ENCODE results near the gene OTUB1. TPM values are rescaled to one million over a fixed set of nuclear protein-coding genes. Genes with fewer than 3 reads are reported as not detected.
A peak's percentile ranks its signal among the peaks of the same experiment; 100 is the strongest.
"Not testable (repeated sequence)": the region's sequence is repeated elsewhere in the genome, so short reads cannot be mapped to it uniquely, and the experiment has no call there.

OTUB1 gene, protein sequence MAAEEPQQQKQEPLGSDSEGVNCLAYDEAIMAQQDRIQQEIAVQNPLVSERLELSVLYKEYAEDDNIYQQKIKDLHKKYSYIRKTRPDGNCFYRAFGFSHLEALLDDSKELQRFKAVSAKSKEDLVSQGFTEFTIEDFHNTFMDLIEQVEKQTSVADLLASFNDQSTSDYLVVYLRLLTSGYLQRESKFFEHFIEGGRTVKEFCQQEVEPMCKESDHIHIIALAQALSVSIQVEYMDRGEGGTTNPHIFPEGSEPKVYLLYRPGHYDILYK
- 100 to 1,000 TPM in 2 of 4 donors, 10 to 100 TPM in 2; 67.1 to 112 (median 101) TPM for polyA plus RNA-seq (ENCODE audit: insufficient read length in 4 of 4)

DNA sequence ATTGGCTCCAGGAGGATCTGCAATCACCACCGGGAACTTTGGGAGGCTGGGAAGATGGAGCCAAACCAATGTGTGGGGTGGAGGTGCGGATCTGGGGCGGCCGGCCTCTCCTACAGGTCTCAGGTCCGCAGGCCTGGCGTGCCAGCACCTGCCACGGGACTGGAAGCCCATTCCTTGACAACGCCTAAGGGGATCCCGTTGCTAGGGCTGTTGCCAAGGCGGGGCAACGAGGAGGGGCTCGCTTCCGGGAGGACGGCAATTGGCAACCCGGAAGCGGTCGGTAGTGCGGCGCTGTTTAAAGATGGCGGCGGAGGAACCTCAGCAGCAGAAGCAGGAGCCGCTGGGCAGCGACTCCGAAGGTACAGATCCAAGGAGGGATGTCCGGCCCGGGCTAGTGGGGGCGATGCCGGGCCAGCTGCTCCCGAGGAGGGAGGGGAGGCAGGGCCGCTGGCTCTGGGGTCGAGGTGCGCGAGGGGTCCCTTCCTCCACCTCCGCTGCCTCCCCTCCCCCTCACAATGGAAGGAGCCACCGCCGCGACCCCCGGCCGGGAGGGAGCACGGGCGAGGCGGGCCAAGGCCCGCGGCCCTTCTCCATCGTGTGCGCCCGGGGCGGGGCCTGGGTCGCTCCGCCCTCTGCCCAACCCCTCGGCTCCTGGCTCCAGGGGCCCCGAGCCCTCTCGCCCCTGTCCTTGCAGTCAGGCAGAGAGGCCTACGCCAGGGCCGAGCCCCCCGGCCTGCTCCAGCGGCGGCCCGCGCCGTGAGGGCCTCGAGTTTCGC is at the start of gene OTUB1:
TSS of gene OTUB1 (plus strand) at position 283 of the 776 bp plus-strand sequence. CDS start at position 302, 19 bp downstream.
- DNase-seq (ENCODE audit: low read depth in 4 of 4, low spot score in 3 of 4), result peak; percentile 76 to 83 (median 80)

DNA sequence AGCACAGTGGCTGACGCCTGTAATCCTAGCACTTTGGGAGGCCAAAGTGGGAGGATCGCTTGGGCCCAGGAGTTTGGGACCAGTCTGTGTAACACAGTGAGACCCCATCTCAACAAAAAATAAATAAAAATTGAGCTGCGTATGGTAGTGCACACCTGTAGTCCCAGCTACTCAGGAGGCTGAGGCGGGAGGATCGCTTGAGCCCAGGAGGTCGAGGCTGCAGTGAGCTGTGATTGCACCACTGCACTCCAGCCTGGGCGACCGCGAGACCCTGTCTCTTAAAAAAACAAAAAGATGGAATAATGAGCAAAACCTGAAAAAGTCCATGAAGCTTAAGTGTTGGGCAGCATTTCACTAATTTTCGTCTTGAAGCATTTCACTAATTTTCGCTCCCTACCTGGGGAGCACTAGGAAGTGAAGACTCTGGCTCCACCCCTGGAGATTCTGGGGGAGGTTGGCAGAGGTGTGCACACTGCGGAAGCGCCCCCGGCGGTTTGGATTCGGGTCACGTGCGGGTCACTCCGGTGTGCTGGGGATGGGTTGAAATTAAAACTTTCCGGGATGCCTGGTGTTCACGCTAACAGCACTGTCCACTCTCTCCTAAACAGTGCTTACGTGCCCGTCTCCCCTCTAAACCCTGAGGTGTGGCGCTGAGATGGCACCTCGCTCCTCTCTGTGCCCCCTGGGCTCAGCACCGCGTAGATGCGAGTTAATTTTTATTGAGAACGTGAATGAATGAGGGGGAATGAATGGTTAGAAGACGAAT is 48.3 kb upstream of the OTUB1 start:
- no peak for DNase-seq (ENCODE audit: low read depth in 4 of 4, low spot score in 3 of 4)

DNA sequence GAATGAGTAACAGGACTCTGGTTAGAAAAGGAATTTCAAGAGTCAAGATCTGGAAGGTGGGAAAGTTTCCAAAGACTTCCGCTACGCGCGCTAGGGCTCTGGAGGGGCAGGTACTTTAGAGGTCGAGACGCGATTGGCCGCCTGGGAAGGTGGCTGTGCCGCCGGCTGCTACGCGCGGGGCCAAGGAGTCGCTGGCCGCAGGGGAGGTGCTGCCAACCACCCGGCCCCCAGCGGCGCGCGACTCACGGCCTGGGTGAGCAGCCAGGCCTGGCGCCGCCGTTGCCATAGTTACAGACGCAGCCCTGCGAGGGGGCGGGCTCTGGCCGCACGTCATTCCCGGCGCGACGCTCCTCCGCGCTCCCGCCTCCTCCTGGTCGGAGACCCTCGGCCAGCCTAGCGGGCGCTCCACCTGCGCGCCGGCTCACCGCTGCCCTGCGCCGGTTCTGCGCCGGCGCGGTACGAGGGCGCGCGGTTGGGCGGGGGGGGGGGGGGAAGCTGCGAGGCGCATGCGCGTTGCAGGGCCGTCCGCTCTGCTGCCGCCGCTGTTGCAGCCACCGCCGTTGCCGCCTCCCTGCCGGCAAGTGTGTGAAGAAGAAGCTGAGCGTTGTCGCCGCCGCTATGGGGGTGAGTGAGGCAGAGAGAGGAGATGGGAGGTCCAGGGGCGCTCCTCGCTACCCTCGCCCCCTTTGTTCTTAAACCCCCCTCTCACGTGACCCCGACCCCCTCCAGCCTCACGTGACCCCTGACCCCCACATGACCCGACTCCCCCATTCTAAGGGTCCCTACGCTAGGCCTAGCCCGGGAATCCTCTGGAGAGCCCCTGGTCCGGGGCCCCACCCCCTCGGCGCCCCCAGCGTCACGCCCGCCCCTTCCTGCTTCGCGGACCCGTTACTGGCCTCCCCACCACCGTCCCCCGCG is 47.5 kb upstream of the OTUB1 start, which contains the start of gene NAA40:
TSS of gene NAA40 (plus strand) at position 524 of the 918 bp plus-strand sequence. CDS start at position 619, 95 bp downstream.
- DNase-seq (ENCODE audit: low read depth in 4 of 4, low spot score in 3 of 4), result peak; percentile 87 to 92 (median 90)

DNA sequence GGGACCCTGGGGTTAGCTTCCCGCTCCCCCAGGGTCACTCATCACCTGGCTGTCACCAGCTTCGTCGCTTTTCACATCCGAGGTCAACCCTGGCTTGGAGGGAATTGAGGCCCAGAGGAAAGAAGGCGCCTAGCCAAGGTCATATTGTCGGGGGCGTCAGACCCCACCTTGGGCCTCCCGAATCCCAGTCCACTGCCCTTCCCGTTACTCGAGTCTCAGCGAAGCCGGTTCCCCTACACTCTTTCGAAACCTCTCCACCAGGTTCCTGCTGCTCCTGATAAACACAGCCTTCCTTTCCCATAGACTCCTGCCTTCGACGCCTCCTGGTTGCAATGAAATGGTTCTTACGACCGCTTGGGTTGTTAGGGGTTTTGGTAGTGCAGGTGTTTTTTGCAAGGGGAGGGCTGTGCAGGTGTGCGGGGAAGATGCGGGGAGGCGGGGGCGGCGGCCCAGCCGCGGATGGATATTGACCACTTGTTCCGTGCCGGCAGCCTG is 46.8 kb upstream of the OTUB1 start:
- no peak for DNase-seq (ENCODE audit: low read depth in 4 of 4, low spot score in 3 of 4)

DNA sequence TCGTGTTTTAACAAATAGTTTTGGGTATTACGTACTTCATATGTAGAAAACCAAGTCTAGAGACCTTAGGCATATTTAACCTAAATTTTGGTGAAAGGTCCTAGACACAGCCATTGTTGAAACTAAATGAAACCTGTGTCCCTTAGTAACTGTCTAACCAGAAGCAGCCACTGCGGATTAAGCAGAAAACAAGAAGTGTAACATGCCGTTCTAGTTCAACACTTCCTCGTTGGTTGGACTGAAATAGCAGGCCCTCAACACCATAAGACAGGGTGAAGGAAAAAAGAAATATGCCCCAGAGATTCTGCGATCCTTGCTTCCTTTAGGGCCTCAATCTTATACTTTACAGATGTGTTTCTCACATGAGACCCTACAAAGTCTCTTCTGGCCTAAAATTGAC is 45.5 kb upstream of the OTUB1 start:
- DNase-seq (ENCODE audit: low read depth in 4 of 4, low spot score in 3 of 4), result no peak

DNA sequence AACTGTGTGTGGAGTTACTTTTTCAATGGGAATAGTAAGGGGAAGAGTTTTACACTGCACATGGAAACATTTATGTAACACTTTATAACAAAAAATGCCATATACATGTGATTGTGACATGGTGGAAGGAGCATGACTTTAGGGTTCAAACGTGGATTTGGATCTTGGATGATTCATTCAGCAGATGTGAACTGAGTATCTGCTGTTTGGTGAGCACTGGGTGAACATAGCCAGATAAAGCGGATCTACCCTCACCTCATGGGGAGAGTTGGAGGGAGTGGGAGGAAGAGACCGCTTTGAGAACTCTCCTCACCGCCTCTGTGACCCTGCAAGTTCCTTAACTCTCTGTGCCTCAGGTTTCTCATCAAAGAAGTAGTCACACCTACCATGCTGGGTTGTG is 44.3 kb upstream of the OTUB1 start:
- DNase-seq (ENCODE audit: low read depth in 4 of 4, low spot score in 3 of 4), result no peak

DNA sequence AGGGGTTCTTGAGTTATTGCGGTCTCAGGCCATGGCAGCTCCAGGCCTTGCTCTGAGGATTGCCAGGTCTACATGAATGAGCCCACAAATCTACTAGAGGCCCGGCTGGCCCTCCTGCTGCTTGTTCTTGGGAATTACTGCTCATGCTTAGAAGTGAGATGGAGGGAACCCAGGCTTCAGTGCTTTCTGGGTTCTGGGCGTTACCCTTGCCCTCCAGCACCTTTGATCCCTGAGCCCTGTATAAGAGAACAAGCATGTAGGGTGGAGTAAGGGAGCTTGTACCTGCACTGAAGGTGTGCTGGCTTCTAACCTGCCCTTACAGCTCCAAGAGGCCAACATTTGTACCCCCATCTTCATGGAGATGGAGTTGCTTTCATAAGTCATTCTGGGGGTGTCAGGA is 43.4 kb upstream of the OTUB1 start:
- no peak for DNase-seq (ENCODE audit: low read depth in 4 of 4, low spot score in 3 of 4)

DNA sequence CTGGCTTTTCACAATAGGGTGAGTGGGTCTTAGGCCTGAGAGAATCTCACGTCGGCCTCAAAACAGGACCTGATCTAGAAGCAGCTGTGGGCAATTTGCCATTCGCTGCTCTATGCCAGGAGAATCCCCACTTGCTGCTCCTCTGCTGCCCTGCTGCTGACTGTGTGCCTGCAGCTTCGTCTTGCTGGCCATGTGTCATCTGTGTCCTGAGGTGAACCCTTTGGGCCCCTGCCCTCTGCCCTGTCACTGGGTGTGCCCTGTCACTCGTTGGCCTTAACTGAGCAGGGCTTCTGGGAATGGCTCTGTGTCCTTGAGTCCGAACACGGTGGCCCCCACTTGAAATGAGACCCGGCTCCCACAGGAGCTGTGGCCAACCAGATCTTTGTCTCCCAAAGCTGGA is 41.3 kb upstream of the OTUB1 start:
- DNase-seq (ENCODE audit: low read depth in 4 of 4, low spot score in 3 of 4), result no peak

DNA sequence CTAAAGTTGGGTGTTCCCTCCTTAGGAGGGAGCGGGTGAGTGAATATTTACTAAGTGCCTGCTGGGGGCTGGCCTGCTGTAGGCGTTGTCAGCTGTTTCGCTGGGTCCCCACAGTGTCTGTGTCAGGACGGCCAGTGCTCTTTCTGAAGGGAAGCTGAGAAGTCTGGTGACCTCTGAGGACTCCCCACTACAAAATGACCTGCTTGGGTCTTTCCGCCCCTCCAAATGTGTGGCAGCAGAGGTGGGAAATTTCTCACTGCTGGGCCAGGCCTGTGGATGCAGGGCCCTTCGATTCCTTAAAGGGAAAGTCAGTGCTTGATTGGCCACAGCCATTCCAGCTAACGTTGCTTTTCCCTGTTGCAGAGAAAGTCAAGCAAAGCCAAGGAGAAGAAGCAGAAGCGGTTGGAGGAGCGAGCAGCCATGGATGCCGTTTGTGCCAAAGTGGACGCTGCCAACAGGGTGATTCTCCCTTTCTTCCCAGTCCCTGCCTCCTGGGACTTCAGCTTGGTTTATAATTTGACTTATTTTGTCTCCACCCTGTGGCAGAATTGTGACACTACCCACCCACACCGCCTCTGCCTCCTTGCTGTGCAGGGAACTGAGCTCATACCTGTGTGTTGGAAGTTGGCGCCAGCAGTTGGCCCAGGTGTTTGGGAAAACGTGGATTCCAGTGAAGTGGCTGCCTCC is 40.6 kb upstream of the OTUB1 start:
- DNase-seq (ENCODE audit: low read depth in 4 of 4, low spot score in 3 of 4), result peak in 1 of 4 donors; percentile 57

DNA sequence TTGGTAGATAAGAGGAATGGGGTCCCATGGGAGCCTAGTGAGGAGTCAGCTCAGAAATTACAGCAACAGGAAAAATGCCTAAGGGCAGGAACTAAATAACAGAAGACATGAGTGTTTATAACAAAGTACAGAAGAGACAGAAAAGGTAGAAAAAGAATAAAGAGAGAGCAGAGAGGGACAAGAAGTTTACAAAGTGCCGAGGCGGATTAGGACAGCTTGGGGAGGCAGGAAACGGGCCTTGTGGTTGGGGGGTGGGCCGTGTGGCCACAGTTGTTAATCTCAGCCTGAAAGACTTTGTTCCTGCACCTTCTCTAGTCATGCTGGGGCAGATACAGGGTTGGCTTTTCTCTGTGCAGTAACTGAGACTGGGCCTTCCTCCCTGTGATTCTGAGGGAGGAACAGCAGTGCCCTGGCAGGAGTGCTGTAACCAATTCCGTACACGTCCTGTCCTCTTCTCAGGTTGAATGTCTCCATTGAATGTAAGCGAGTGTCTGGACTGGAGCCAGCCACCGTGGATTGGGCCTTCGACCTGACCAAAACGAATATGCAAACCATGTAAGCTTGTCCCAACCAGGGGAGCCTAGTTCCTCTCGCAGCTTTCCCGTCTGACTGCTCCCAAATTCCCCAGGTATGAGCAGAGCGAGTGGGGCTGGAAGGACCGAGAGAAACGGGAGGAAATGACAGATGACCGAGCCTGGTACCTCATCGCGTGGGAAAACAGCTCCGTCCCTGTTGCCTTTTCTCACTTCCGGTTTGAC is 34.3 kb upstream of the OTUB1 start:
- DNase-seq (ENCODE audit: low read depth in 4 of 4, low spot score in 3 of 4), result no peak

DNA sequence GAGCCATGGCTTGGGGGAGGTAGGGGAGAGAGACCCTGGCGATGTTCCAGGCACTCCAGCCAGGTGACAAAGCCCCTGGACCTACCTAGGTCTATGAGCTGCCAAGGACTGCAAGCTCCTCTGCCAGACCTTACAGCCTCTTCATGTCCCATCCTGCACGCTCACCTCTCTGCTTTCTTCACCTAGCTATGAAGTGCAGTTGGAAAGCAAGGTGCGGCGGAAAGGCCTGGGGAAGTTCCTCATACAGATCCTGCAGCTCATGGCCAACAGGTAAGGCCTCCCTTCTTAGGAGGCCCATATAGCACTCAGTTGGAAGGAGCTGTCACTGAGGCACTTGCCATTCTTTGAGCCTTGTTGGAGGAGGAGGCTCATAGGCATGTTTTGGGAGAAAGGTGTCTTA is 33.7 kb upstream of the OTUB1 start:
- no peak for DNase-seq (ENCODE audit: low read depth in 4 of 4, low spot score in 3 of 4)

DNA sequence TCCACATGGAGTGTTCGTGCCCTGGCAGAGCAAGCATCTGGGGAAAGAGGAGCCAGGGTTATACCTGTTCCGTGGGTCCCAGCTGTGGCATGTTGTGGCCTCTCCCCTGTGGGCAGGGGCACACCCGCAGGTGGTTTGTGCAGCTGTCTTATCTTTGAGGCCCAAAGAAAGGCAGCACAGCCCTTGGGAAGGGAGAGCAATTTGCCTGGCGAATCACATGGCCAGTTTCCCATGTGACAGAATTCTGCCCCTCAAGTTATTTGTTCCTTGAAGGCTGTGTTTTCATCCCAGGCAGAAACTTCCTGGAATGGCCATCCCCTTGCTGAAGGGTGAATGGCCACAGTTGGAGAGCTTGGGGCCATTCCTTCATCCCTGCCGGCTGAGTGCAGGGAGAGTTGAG is 28.2 kb upstream of the OTUB1 start:
- no peak for DNase-seq (ENCODE audit: low read depth in 4 of 4, low spot score in 3 of 4)

DNA sequence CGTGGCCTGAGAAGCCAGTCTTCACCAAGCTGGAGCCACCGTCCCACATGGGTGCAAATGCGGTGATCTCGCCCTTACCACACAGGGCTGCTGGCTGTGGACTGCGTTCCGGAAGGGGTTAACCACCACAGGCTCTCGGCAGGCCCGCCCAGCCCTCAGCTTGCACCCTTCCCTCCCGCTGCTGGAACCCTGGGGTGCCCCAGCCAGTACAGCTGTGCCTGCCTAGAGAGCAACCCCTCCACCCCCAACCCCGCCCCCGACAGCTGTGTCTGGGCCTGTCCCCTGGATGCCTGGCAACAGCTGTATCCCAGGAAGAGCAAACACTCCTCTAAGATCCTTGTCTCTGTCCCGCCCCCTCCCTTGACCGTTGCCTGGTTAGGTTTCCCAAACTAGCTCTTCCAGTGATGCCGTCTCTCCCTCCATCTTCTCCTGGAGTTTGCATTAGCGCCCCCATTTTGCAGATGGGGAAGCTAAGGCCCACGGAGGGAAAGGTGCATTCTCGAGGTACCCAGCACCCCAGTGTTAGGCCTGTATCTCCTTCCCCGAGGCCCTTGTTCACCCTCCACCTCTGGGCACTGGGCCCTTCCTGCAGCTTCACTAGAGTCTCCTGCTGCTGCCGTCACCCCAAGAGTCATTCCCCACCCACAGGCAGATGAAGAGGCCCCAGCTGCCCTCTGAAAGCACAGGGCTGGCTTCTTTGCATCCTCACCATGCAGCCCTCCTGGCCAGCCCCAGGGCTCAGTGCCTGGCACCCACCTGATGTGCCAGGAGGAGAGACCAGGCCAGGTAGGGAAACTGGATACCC is 24.4 kb upstream of the OTUB1 start:
- no peak for DNase-seq (ENCODE audit: low read depth in 4 of 4, low spot score in 3 of 4)

DNA sequence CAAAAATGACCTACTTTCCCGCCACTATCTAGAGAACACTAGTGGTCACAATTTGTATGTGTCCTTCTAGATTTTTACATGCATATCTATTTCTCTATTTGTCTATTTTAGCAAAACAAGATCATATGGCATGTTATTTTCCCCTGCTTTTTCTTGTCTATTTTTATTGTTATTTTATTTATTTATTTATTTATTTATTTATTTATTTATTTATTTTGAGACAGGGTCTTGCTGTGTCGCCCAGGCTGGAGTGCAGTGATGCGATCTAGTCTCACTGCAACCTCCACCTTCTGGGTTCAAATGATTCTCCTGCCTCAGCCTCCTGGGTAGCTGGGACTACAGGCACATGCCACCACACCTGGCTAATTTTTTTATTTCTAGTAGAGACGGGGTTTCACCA is 22.3 kb upstream of the OTUB1 start:
- not testable (repeated sequence) for DNase-seq (ENCODE audit: low read depth in 4 of 4, low spot score in 3 of 4)

DNA sequence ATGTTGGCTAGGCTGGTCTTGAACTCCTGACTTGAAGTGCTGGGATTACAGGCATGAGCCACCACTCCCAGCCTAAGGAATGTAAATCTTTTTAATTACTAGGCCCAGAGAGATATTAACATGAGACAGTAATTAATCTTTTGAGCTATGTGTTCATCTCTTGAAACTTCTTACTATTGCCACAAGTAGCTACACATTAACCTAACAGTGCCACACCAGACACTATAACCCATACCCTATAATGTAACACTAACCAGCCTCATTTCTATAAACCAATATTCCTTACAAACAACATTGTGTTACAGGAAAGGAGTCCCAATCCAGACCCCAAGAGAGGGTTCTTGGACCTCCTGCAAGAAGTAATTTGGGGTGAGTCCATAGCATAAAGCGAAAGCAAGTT is 19.8 kb upstream of the OTUB1 start:
- no peak for DNase-seq (ENCODE audit: low read depth in 4 of 4, low spot score in 3 of 4)

DNA sequence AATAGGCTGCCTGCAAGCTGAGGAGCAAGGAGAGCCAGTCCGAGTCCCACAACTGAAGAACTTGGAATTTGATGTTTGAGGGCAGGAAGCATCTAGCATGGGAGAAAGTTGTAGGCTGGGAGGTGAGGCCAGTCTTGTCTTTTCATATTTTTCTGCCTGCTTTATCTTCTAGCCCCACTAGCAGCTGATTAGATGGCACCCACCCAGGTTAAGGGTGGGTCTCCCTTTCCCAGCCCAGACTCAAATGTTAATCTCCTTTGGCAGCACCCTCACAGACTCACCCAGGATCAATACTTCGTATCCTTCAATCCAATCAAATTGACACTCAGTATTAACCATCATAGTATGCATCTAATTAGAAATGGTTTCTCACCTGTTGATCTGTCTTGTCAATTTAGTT is 16.8 kb upstream of the OTUB1 start:
- DNase-seq (ENCODE audit: low read depth in 4 of 4, low spot score in 3 of 4), result no peak

DNA sequence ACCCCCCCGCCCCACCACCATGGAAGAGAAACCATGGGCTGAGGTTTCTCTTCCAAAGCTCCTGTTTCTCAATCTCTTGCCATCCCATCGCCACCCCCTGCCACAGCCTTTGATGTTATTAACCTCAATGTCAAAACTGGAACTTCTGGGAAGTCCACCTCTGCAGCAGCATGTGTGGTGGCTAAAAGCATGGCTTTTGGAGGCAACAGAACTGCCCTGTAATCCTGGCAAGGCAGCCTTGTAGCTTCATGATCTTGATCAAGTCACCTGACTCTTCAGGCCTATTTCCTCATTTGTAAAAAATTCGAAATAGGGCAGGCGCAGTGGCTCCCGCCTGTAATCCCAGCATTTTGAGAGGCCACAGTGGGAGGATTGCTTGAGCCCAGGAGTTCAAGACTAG is 15.3 kb upstream of the OTUB1 start:
- no peak for DNase-seq (ENCODE audit: low read depth in 4 of 4, low spot score in 3 of 4)

DNA sequence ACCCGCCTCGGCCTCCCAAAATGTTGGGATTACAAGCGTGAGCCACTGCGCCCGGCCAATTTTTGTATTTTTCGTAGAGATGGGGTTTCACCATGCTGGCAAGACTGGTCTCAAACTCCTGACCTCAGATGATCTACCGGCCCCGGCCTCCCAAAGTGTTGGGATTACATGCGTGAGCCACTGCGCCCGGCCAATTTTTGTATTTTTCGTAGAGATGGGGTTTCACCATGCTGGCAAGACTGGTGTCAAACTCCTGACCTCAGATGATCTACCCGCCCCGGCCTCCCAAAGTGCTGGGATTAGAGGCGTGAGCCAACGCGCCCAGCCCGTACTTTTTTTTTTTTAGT is 12.4 kb upstream of the OTUB1 start:
- not testable (repeated sequence) for DNase-seq (ENCODE audit: low read depth in 4 of 4, low spot score in 3 of 4)

All from left renal pelvis (tissue), 4 donors.